CD8-positive, alpha-beta memory T cell (primary cell): ENCODE data around the gene AP1G2. TPM values are rescaled to one million over a fixed set of nuclear protein-coding genes. Genes with fewer than 3 reads are reported as not detected.
A peak's percentile ranks its signal among the peaks of the same experiment; 100 is the strongest.
"Not testable (repeated sequence)": the region's sequence is repeated elsewhere in the genome, so short reads cannot be mapped to it uniquely, and the experiment has no call there.

Experiments used
- CTCF ChIA-PET: fragments of 350-600 bp; sonication (Branson Sonifier 250); formaldehyde crosslinking; loops from one replicate; lab custom pipeline; 2021; ENCODE audit warnings: antibody characterized with exemption; lab: Charles Lee
- POLR2A ChIA-PET: fragments of 350-600 bp; sonication (Branson Sonifier 250); formaldehyde crosslinking; loops from one replicate; lab custom pipeline; 2021; ENCODE audit warnings: antibody characterized with exemption; lab: Charles Lee
- DNase-seq, 5 donors: peaks; one replicate each; pipeline versions ENCODE4 v3.0.0 to v3.0.0-alpha.2; 2020 to 2022; ENCODE audit warnings: mixed read lengths in 1 of 5
- H3K27ac ChIP-seq: one replicate; pipeline ENCODE4 v1.7.0; 2013; ENCODE audit warnings: low read depth, mild to moderate bottlenecking, low read length, moderate library complexity
- H3K27me3 ChIP-seq: 2 replicates; pipeline ENCODE4 v1.7.0; 2013; ENCODE audit warnings: low read length, mild to moderate bottlenecking; ENCODE audit not compliant: insufficient read depth, poor library complexity, severe bottlenecking
- H3K36me3 ChIP-seq: 2 replicates; pipeline ENCODE4 v1.7.0; 2013; ENCODE audit warnings: mild to moderate bottlenecking, low read length, moderate library complexity; ENCODE audit not compliant: insufficient read depth
- H3K4me1 ChIP-seq: 2 replicates; pipeline ENCODE4 v1.7.0; 2013; ENCODE audit warnings: mild to moderate bottlenecking, low read length, moderate library complexity; ENCODE audit not compliant: insufficient read depth
- H3K4me3 ChIP-seq: 2 replicates; pipeline ENCODE4 v1.7.0; 2013; ENCODE audit warnings: mild to moderate bottlenecking, low read length
- H3K9me3 ChIP-seq: 2 replicates; pipeline ENCODE4 v1.7.0; 2013; ENCODE audit warnings: mild to moderate bottlenecking, low read length
- H3K27ac Mint-ChIP-seq, 8 donors: one replicate each; pipeline ENCODE4 v1.8.0; 2020 to 2021; ENCODE audit warnings: mixed read lengths in 8 of 8, mild to moderate bottlenecking in 6 of 8, inconsistent platforms in 3 of 8, moderate library complexity in 3 of 8
- H3K27me3 Mint-ChIP-seq, 2 donors: one replicate each; pipeline ENCODE4 v1.8.0; 2020 to 2021; ENCODE audit warnings: mixed read lengths in 2 of 2, mild to moderate bottlenecking in 1 of 2, moderate library complexity in 1 of 2
- H3K36me3 Mint-ChIP-seq, 3 donors: one replicate each; pipeline ENCODE4 v1.8.0; 2020 to 2021; ENCODE audit warnings: mixed read lengths in 3 of 3, inconsistent platforms in 1 of 3, mild to moderate bottlenecking in 1 of 3
- H3K4me1 Mint-ChIP-seq, 3 donors: one replicate each; pipeline ENCODE4 v1.8.0; 2020 to 2021; ENCODE audit warnings: mixed read lengths in 3 of 3, inconsistent platforms in 1 of 3, mild to moderate bottlenecking in 1 of 3
- H3K4me3 Mint-ChIP-seq, 7 donors: one replicate each; pipeline ENCODE4 v1.8.0; 2020 to 2021; ENCODE audit warnings: mixed read lengths in 7 of 7, mild to moderate bottlenecking in 6 of 7, moderate library complexity in 4 of 7, inconsistent platforms in 2 of 7
- H3K9me3 Mint-ChIP-seq, 5 donors: one replicate each; pipeline ENCODE4 v1.8.0; 2020 to 2022; ENCODE audit warnings: mixed read lengths in 5 of 5, mild to moderate bottlenecking in 3 of 5, moderate library complexity in 2 of 5, inconsistent platforms in 1 of 5
- polyA plus RNA-seq: library from polyadenylated mRNA; unstranded; fragments of 300-500 nt; fragmentation: Illumina TruSeq; gene quantifications from one replicate; pipeline ENCODE4 v1.2.3, GENCODE V29; 2021
- total RNA-seq, 2 experiments: library from RNA; stranded (reverse); gene quantifications; one replicate each; pipeline ENCODE4 v1.2.3, GENCODE V29; 2021

The AP1G2 gene
- total and polyA plus RNA-seq, 3 experiments from 2014 or later, result 80.8 to 154 (median 152) TPM

DNA sequence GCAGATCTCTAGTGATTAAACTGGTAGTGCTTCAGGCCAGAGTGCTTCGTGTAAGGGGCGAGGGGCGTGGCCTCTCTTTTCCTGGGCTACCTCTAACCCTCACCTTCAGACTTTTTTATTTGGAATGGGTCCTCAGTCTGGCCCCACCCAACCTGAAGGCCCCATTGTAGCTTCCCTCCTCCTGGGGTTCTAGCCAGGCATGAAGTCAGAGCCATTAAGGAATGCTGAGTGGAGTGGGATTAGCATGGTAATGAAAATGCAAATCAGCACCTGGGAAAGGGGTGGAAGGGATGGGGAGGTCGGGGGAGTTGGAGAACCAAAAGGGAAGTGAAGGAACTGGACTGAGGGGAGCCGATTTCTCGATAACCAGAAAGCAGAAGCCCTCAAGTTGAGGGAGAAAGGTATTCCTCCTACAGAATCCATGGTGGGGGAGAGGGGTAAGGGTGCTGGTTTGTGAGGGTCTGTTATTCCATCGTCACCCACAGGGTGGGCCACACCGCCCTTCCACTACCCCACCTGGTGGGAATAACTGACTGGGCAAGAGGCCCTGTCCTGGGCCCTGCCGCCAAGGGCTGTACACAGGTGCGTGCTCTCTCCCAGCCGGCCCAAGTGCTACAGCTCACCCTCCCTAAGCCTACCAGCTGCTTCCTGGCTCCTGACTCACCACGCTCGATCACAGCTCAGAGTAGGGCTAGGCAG, 30.1 kb downstream of the AP1G2 start:
- Histone ChIP-seq H3K4me1 (no peaks in the 10 kb centered on the region), H3K36me3 (no peaks in the 10 kb centered on the region), H3K27ac (no peak overlapping the region), H3K27me3 (no peaks in the 10 kb centered on the region), H3K9me3 (no peaks in the 10 kb centered on the region), H3K4me3 (no peak overlapping the region)
- POLR2A ChIA-PET, result interaction anchor here (0.5 to 0.7 kb wide), 2 partner anchors 33 to 497 kb away, joined by 3 to 5 read pairs; no protein-coding TSS in a partner anchor
- peak in 1 of 5 donors; percentile 14 for DNase-seq
- no peaks in the 10 kb centered on the region for H3K9me3 Mint-ChIP-seq
- H3K27ac Mint-ChIP-seq, result peak overlapping the region in 1 of 8 donors; percentile 81
- peaks cover 3% of the 10 kb centered on the region in 2 donors for H3K27me3 Mint-ChIP-seq
- no peak overlapping the region for H3K4me3 Mint-ChIP-seq
- H3K36me3 Mint-ChIP-seq, result peaks cover 0 to 2% (median 0%) of the 10 kb centered on the region in 3 donors
- H3K4me1 Mint-ChIP-seq, result no peaks in the 10 kb centered on the region
- CTCF ChIA-PET, result interaction anchor here (1.2 to 8.1 kb wide), 3 partner anchors 22 to 58 kb away, joined by 3 to 52 read pairs (median 10); no protein-coding TSS in a partner anchor

DNA sequence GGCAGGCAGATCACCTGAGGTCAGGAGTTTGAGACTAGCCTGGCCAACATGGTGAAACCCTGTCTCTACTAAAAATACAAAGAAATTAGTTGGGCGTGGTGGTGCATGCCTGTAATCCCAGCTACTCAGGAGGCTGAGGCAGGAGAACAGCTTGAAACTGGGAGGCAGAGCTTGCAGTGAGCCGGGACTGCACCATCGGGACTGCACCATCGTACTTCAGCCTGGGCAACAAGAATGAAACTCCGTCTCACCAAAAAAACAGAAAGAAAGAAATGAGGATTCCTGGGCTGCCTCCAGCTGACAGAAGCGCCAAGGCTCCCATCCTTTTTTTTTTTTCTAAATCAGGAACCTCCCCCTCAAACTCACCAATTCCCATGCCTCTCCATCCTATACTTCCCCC, 30.7 kb downstream of the AP1G2 start:
- H3K4me1 Mint-ChIP-seq, result not testable (repeated sequence)

DNA sequence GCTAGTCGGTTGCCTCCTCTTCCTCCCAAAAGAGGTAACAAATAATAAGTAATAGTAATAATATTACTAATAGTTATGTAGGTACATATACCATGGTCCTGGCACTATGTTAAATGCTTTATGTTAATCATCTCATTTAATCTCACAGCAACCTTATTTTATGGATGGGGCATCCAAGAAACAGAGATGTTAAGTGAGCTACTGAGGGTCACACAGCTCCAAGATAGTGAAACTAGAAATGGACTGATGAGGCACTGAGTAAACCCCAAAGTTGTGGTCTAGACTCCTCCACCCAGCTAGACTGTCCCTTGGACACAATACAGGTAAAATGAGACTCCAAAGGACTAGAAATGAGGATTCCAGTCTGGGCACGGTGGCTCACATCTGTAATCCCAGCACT, 31.1 kb downstream of the AP1G2 start:
- ChIA-PET POLR2A (interaction anchor here (0.7 kb wide), 1 partner anchor 498 kb away, joined by 3 read pairs; no protein-coding TSS in a partner anchor), CTCF (interaction anchor here (8.1 kb wide), 1 partner anchor 23 kb away, joined by 52 read pairs; no protein-coding TSS in a partner anchor)
- Histone ChIP-seq H3K27me3 (no peaks in the 10 kb centered on the region), H3K4me1 (no peaks in the 10 kb centered on the region), H3K9me3 (no peaks in the 10 kb centered on the region), H3K4me3 (no peak overlapping the region), H3K27ac (no peak overlapping the region), H3K36me3 (no peaks in the 10 kb centered on the region)
- Mint-ChIP-seq H3K27ac (no peak overlapping the region), H3K9me3 (no peaks in the 10 kb centered on the region), H3K36me3 (peaks cover 0 to 2% (median 0%) of the 10 kb centered on the region in 3 donors), H3K27me3 (peaks cover 0 to 3% of the 10 kb centered on the region in 2 donors), H3K4me1 (no peaks in the 10 kb centered on the region), H3K4me3 (no peak overlapping the region)
- no peak for DNase-seq

More for the DNA sequence above, 30.7 kb downstream of the AP1G2 start:
- H3K4me3 ChIP-seq, H3K27ac Mint-ChIP-seq, H3K36me3 Mint-ChIP-seq, H3K27me3 Mint-ChIP-seq, H3K27me3 ChIP-seq, H3K36me3 ChIP-seq, H3K9me3 Mint-ChIP-seq, H3K9me3 ChIP-seq, H3K4me1 ChIP-seq, H3K4me3 Mint-ChIP-seq, H3K27ac ChIP-seq, DNase-seq: not testable (repeated sequence)
- CTCF ChIA-PET, result interaction anchor here (8.1 kb wide), 1 partner anchor 22 kb away, joined by 52 read pairs; no protein-coding TSS in a partner anchor
- POLR2A ChIA-PET, result interaction anchor here (0.7 kb wide), 1 partner anchor 497 kb away, joined by 3 read pairs; no protein-coding TSS in a partner anchor

DNA sequence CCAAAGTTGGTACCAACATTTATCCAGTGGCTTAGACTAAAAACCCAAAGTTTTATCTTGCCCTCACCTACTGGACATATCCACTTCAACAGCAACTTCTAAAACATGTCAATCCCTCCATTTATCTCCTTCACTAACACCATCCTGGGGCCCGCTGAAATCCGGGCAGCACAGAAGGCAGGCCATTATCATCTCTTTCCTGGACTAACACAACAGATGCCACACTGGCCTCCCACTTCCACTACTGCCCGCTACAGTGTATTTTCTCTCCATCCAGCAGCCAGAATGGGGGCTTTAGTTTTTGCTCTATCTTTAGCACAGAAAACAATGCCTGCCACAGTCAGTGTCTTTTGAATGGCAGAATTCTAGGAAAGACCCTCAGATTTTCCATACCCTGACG, 31.6 kb downstream of the AP1G2 start:
- DNase-seq, result no peak
- H3K4me1 Mint-ChIP-seq, result no peaks in the 10 kb centered on the region
- CTCF ChIA-PET, result interaction anchor here (8.1 kb wide), 1 partner anchor 23 kb away, joined by 52 read pairs; no protein-coding TSS in a partner anchor

DNA sequence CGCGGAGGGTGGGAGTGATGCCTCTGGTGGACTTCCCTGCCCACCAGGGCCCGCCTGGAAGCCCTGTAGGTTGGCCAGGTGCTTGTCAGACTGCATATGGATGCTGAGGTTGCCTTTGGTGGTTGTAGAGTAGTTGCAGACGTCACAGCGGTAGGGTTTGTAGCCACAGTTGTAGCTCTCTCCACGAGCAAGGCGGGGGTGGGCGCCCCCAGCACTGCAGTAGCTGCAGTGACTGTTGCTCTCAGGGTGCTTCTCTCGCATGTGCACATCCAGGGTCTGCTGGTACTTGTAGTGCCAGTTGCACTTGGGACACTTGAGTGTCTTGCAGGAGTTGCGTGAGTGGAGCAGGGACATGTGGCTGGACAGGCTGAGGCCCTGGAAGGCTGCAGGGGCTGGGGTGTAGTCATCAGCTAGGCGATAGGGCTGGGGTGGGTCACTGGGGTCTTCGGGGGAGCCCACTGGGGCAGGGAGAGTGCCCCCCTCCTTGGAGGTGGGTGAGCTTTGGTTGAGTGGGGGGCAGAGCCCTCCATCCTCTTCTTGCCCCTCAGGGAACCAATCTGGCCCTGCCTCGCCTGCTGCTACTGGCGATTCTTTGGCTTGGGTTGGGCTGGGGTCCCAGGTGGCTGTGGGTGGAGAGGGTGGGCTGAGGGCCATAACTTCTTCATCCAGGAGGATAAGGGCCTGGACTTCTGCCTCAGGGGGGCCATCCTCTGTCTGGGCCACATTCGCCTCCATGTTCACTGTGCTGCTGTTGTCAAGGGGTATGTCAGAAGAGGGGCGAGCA, 33.7 kb downstream of the AP1G2 start:
- H3K36me3 ChIP-seq, result no peaks in the 10 kb centered on the region
- peaks cover 0 to 2% (median 0%) of the 10 kb centered on the region in 3 donors for H3K36me3 Mint-ChIP-seq
- ChIA-PET POLR2A (no interaction called here), CTCF (interaction anchor here (1.0 to 1.4 kb wide), 2 partner anchors 16 to 98 kb away, joined by 3 to 4 read pairs; no protein-coding TSS in a partner anchor)
- H3K27ac Mint-ChIP-seq, result no peak overlapping the region
- no peaks in the 10 kb centered on the region for H3K27me3 ChIP-seq
- no peak overlapping the region for H3K4me3 Mint-ChIP-seq
- H3K9me3 ChIP-seq, result no peaks in the 10 kb centered on the region
- no peaks in the 10 kb centered on the region for H3K4me1 Mint-ChIP-seq
- no peak overlapping the region for H3K27ac ChIP-seq
- no peaks in the 10 kb centered on the region for H3K27me3 Mint-ChIP-seq
- no peaks in the 10 kb centered on the region for H3K4me1 ChIP-seq
- no peaks in the 10 kb centered on the region for H3K9me3 Mint-ChIP-seq
- no peak overlapping the region for H3K4me3 ChIP-seq
- no peak for DNase-seq

More for the DNA sequence above, 31.6 kb downstream of the AP1G2 start:
- H3K27ac Mint-ChIP-seq, result no peak overlapping the region
- POLR2A ChIA-PET, result no interaction called here
- H3K9me3 Mint-ChIP-seq, result no peaks in the 10 kb centered on the region
- Histone ChIP-seq H3K27me3 (no peaks in the 10 kb centered on the region), H3K9me3 (no peaks in the 10 kb centered on the region), H3K4me1 (no peaks in the 10 kb centered on the region), H3K27ac (no peak overlapping the region), H3K36me3 (no peaks in the 10 kb centered on the region), H3K4me3 (no peak overlapping the region)
- H3K4me3 Mint-ChIP-seq, result no peak overlapping the region
- peaks cover 0 to 2% (median 0%) of the 10 kb centered on the region in 3 donors for H3K36me3 Mint-ChIP-seq
- H3K27me3 Mint-ChIP-seq, result peaks cover 0 to 3% of the 10 kb centered on the region in 2 donors

DNA sequence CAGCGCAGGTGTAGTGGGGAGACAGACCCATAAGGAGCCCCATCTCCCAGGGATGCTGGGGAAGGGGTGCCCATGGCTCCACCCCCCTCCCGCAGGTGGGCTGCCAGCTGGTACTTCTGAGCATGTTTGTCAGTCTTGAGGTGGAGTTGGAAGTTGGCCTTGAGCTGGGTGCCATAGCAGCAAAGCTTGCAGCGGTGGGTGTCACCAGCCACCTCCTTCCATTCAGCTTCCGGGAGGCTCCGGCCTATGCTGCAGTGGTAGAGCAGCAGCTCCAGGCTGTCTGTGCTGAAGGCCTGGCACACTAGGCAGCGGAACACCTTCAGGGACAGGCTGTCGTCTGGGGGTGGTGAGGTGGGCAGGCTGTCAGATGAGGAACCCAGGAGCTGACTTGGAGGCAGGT, 34.9 kb downstream of the AP1G2 start:
- H3K27me3 Mint-ChIP-seq, result no peaks in the 10 kb centered on the region
- no peak overlapping the region for H3K27ac ChIP-seq
- peaks cover 0 to 2% (median 0%) of the 10 kb centered on the region in 3 donors for H3K36me3 Mint-ChIP-seq
- no peaks in the 10 kb centered on the region for H3K4me1 ChIP-seq
- no peaks in the 10 kb centered on the region for H3K27me3 ChIP-seq
- no peaks in the 10 kb centered on the region for H3K4me1 Mint-ChIP-seq
- H3K27ac Mint-ChIP-seq, result peak overlapping the region in 1 of 8 donors; percentile 23
- ChIA-PET POLR2A (no interaction called here), CTCF (interaction anchor here (1.5 kb wide), 1 partner anchor 34 kb away, joined by 3 read pairs; the partner anchor contains the start of gene AP1G2)
- DNase-seq, result no peak
- H3K4me3 ChIP-seq, result no peak overlapping the region
- no peaks in the 10 kb centered on the region for H3K9me3 Mint-ChIP-seq
- H3K36me3 ChIP-seq, result no peaks in the 10 kb centered on the region
- H3K9me3 ChIP-seq, result no peaks in the 10 kb centered on the region
- H3K4me3 Mint-ChIP-seq, result no peak overlapping the region

DNA sequence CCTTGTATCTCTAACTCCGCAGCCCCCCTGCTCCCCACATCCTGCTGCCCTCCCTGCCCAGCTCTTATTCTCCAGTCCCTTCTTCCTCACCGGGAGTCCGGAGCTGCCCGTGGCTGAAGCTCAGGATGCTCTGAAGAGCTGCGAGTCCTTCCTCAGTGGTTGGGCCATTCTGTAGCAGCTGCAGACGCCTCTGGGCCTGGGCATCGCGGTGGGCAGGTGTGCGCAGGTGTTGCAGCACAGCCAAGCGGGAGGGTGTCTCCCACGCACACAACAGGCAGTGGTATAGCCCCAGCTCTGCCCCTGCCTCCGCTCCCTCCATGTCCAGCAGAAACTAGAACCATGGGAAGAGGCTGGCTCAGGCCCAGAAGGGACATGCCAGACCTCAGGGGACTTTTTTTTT, 36.2 kb downstream of the AP1G2 start:
- Histone ChIP-seq H3K4me1 (no peaks in the 10 kb centered on the region), H3K27me3 (no peaks in the 10 kb centered on the region), H3K36me3 (no peaks in the 10 kb centered on the region), H3K9me3 (no peaks in the 10 kb centered on the region), H3K4me3 (no peak overlapping the region), H3K27ac (no peak overlapping the region)
- ChIA-PET CTCF (interaction anchor here (1.5 to 2.3 kb wide), 2 partner anchors 8 to 35 kb away, joined by 3 to 10 read pairs; partner anchors contain the start of gene AP1G2), POLR2A (no interaction called here)
- no peaks in the 10 kb centered on the region for H3K4me1 Mint-ChIP-seq
- no peak for DNase-seq
- H3K36me3 Mint-ChIP-seq, result peaks cover 0 to 2% (median 0%) of the 10 kb centered on the region in 3 donors
- H3K9me3 Mint-ChIP-seq, result no peaks in the 10 kb centered on the region
- H3K27ac Mint-ChIP-seq, result no peak overlapping the region
- no peak overlapping the region for H3K4me3 Mint-ChIP-seq
- H3K27me3 Mint-ChIP-seq, result no peaks in the 10 kb centered on the region
